GM12878 (cell line): ENCODE data around the gene AIF1. TPM values are rescaled to one million over a fixed set of nuclear protein-coding genes. Genes with fewer than 3 reads are reported as not detected.

Source experiments
- ATAC-seq: fragments of 200-7000 bp; cut with Tn5 transposase; 3 replicates; pipeline ENCODE4 v1.9.1; 2020; ENCODE audit warnings: mild to moderate bottlenecking, moderate library complexity
- BruUV-seq: library from RNA; stranded (reverse); fragments of 400-500 nt; replicated peaks from 2 replicates; lab custom pipeline; 2021; lab: Mats Ljungman, UMichigan
- CTCF ChIA-PET: fragments of 300-600 bp; sonication (Branson Sonifier 250); formaldehyde crosslinking; extraction: SDS; loops from one replicate; lab custom pipeline; 2021; ENCODE audit warnings: inconsistent platforms; lab: Yijun Ruan, JAX
- POLR2A ChIA-PET: fragments of 350-600 bp; formaldehyde crosslinking; extraction: SDS; loops from one replicate; lab custom pipeline; 2021; ENCODE audit warnings: inconsistent platforms; lab: Charles Lee
- RAD21 ChIA-PET: fragments of 300-600 bp; sonication (Branson Sonifier 250); formaldehyde crosslinking; loops from one replicate; lab custom pipeline; 2023; ENCODE audit warnings: antibody characterized with exemption; ENCODE audit not compliant: unreplicated experiment; lab: Charles Lee
- SMC1A ChIA-PET: fragments of 300-600 bp; sonication (Branson Sonifier 250); formaldehyde crosslinking; loops from one replicate; lab custom pipeline; 2023; ENCODE audit not compliant: unreplicated experiment, uncharacterized antibody; lab: Charles Lee
- DNase-seq: peaks from one replicate; pipeline ENCODE4 v3.0.0-alpha.2; 2011; ENCODE audit warnings: low read depth, low spot score
- FAIRE-seq: peaks from 3 replicates; lab custom pipeline; 2011; peaks lifted over from hg19 to GRCh38; lab: Jason Lieb, UNC
- H2AFZ ChIP-seq: 2 replicates; pipeline ENCODE4 v1.6.0; 2011; ENCODE audit warnings: low read depth, low read length, control low read depth; ENCODE audit not compliant: control insufficient read depth
- H3K27ac ChIP-seq: 2 replicates; pipeline ENCODE4 v1.5.1; 2011; ENCODE audit warnings: control low read depth; ENCODE audit not compliant: control insufficient read depth, insufficient read depth
- H3K27me3 ChIP-seq, 2 experiments: replicated peaks in 1 of 2; 2 replicates each; pipeline versions ENCODE4 v1.6.0 to v1.6.1; 2011; ENCODE audit warnings: low read length in 1 of 2; ENCODE audit not compliant: control insufficient read depth in 2 of 2, insufficient read depth in 2 of 2
- H3K36me3 ChIP-seq, 2 experiments: 2 replicates each; pipeline ENCODE4 v1.5.1; 2011; ENCODE audit warnings: low read length in 1 of 2; ENCODE audit not compliant: control insufficient read depth in 2 of 2, insufficient read depth in 2 of 2
- H3K4me1 ChIP-seq: 2 replicates; pipeline ENCODE4 v1.6.1; 2011; ENCODE audit warnings: mild to moderate bottlenecking, low read length, moderate library complexity, mixed read lengths; ENCODE audit not compliant: control insufficient read depth, insufficient read depth
- H3K4me2 ChIP-seq: 2 replicates; pipeline ENCODE4 v1.6.0; 2011; ENCODE audit warnings: control low read depth; ENCODE audit not compliant: control insufficient read depth, insufficient read depth
- H3K4me3 ChIP-seq: fragments of 200-600 bp; sonication (generic); 2 replicates; pipeline ENCODE4 v1.5.1; 2016
- H3K79me2 ChIP-seq: 2 replicates; pipeline ENCODE4 v1.6.0; 2011; ENCODE audit warnings: low read length; ENCODE audit not compliant: control insufficient read depth, insufficient read depth
- H3K9ac ChIP-seq: 2 replicates; pipeline ENCODE4 v1.8.0; 2011; ENCODE audit warnings: low read length, control low read depth, mixed read lengths; ENCODE audit not compliant: control insufficient read depth, insufficient read depth
- H3K9me3 ChIP-seq: replicated peaks from 3 replicates; pipeline ENCODE4 v1.5.1; 2011; ENCODE audit warnings: mild to moderate bottlenecking, low read length; ENCODE audit not compliant: control insufficient read depth, insufficient read depth
- H4K20me1 ChIP-seq: 2 replicates; pipeline ENCODE4 v1.6.0; 2011; ENCODE audit not compliant: control insufficient read depth, insufficient read depth
- ATF7 ChIP-seq: fragments of 450-650 bp; IDR thresholded peaks from 2 replicates; pipeline ENCODE4 v1.6.1; 2016; ENCODE audit warnings: low read depth, mild to moderate bottlenecking
- BACH1 ChIP-seq: fragments of 450-650 bp; IDR thresholded peaks from 2 replicates; pipeline ENCODE4 v1.6.1; 2017; ENCODE audit warnings: mild to moderate bottlenecking, borderline replicate concordance
- BHLHE40 ChIP-seq, 2 experiments: fragments of 450-650 bp in 1 of 2; IDR thresholded peaks; 2 replicates each; pipeline ENCODE4 v1.6.1; 2011 to 2017; ENCODE audit warnings: low read depth in 2 of 2, borderline replicate concordance in 1 of 2, improper control_type of control experiment in 1 of 2, low read length in 1 of 2, mild to moderate bottlenecking in 1 of 2
- BMI1 ChIP-seq: fragments of 450-650 bp; IDR thresholded peaks from 2 replicates; pipeline ENCODE4 v1.6.1; 2016; ENCODE audit warnings: mild to moderate bottlenecking, moderate library complexity, borderline replicate concordance
- HDAC2 ChIP-seq: fragments of 200-600 bp; sonication (generic); IDR thresholded peaks from 2 replicates; pipeline ENCODE4 v1.6.1; 2017
- HDGF ChIP-seq: fragments of 450-650 bp; IDR thresholded peaks from 2 replicates; pipeline ENCODE4 v1.6.1; 2016; ENCODE audit warnings: antibody characterized with exemption
- IRF4 ChIP-seq: IDR thresholded peaks from 2 replicates; pipeline ENCODE4 v1.6.1; 2011; ENCODE audit warnings: low read depth, low read length
- MEF2A ChIP-seq: IDR thresholded peaks from 2 replicates; pipeline ENCODE4 v1.6.1; 2011; ENCODE audit warnings: low read depth, mild to moderate bottlenecking, low read length, moderate library complexity; ENCODE audit not compliant: insufficient read depth
- PML ChIP-seq: IDR thresholded peaks from 2 replicates; pipeline ENCODE4 v1.6.1; 2012; ENCODE audit warnings: low read length, inconsistent platforms
- POLR2A ChIP-seq: IDR thresholded peaks from 2 replicates; pipeline ENCODE4 v1.6.1; 2011; ENCODE audit warnings: low read depth, mild to moderate bottlenecking, low read length
- SIX5 ChIP-seq: IDR thresholded peaks from 2 replicates; pipeline ENCODE4 v1.6.1; 2011; ENCODE audit warnings: mild to moderate bottlenecking, low read depth, low read length, moderate library complexity; ENCODE audit not compliant: severe bottlenecking
- SPI1 ChIP-seq: IDR thresholded peaks from 2 replicates; pipeline ENCODE4 v1.6.1; 2011; ENCODE audit warnings: low read depth, mild to moderate bottlenecking, low read length, moderate library complexity, borderline replicate concordance; ENCODE audit not compliant: insufficient read depth
- TCF12 ChIP-seq: IDR thresholded peaks from 2 replicates; pipeline ENCODE4 v1.6.1; 2011; ENCODE audit warnings: low read depth, mild to moderate bottlenecking, low read length
- YY1 ChIP-seq: IDR thresholded peaks from 2 replicates; pipeline ENCODE4 v1.6.1; 2011; ENCODE audit warnings: low read depth, mild to moderate bottlenecking, low read length
- ZNF24 ChIP-seq: fragments of 450-650 bp; IDR thresholded peaks from 2 replicates; pipeline ENCODE4 v1.6.1; 2017; ENCODE audit warnings: antibody characterized with exemption, mild to moderate bottlenecking
- ZNF274 ChIP-seq: IDR thresholded peaks from one replicate; pipeline ENCODE4 v1.8.0; 2011; ENCODE audit not compliant: insufficient read length, insufficient read depth
- WGBS: methylation state at CpG from one replicate; pipeline ENCODE4 v1.1.6; 2016; ENCODE audit warnings: low lambda C conversion rate; ENCODE audit not compliant: insufficient replicate concordance, insufficient coverage; ENCODE audit errors: missing lambda C conversion rate; 5-methylcytosine and 5-hydroxymethylcytosine counted together
- in situ Hi-C: fragments of 300-500 bp; cut with MboI; formaldehyde crosslinking; loops from 9 replicates; pipeline ENCODE4 v1.14.3; 2018; ENCODE audit warnings: mixed read lengths
- intact Hi-C: fragments of 100-400 bp; cut with micrococcal nuclease; formaldehyde crosslinking; loops from one replicate; pipeline ENCODE4 v1.14.2; 2022; ENCODE audit not compliant: unreplicated experiment
- polyA plus RNA-seq, 11 experiments: library from polyadenylated mRNA; depleted of rRNA in 4 of 11; unstranded in 6 of 11; stranded (reverse) in 5 of 11; fragments of >200 nt; fragmentation: Nextera tagmentation in 4 of 11; fragmentation: Illumina TruSeq in 1 of 11; extraction: Ambion mirVana in 4 of 11; extraction: Trizol in 1 of 11; gene quantifications; 1 replicate in 1 of 11; 2 replicates in 10 of 11; pipeline versions ENCODE4 v1.2.1 to v1.2.3, GENCODE V29; 2011 to 2016; ENCODE audit warnings: inconsistent platforms in 2 of 11, missing spikeins in 2 of 11, low read depth in 1 of 11
- total RNA-seq, 4 experiments: library from RNA; depleted of rRNA in 3 of 4; stranded (reverse); fragments of >200 nt in 3 of 4; fragmentation: Illumina TruSeq in 1 of 4; extraction: Trizol in 1 of 4; gene quantifications; 2 replicates each; pipeline versions ENCODE4 v1.2.1 to v1.2.3, GENCODE V29; 2013 to 2021
- TF ChIP-seq, protein P1 (sequence below): IDR thresholded peaks from 2 replicates; pipeline ENCODE4 v1.6.1; 2011; ENCODE audit warnings: borderline replicate concordance, low read depth, mild to moderate bottlenecking, moderate library complexity, mixed read lengths, low read length; ENCODE audit not compliant: insufficient read depth; ENCODE audit errors: extremely low read length
- TF ChIP-seq, protein P2 (sequence below): fragments of 450-650 bp; IDR thresholded peaks from 2 replicates; pipeline ENCODE4 v1.6.1; 2016; ENCODE audit warnings: mild to moderate bottlenecking
- TF ChIP-seq, protein P3 (sequence below): fragments of 450-650 bp; IDR thresholded peaks from 2 replicates; pipeline ENCODE4 v1.6.1; 2016; ENCODE audit warnings: mild to moderate bottlenecking, moderate library complexity, borderline replicate concordance

AIF1 gene
- total and polyA plus RNA-seq, 10 of the 15 experiments (the other 5 are each of a cell fraction or from before 2014, with no cell fraction given), result 1.9 to 256 (median 134) TPM

DNA sequence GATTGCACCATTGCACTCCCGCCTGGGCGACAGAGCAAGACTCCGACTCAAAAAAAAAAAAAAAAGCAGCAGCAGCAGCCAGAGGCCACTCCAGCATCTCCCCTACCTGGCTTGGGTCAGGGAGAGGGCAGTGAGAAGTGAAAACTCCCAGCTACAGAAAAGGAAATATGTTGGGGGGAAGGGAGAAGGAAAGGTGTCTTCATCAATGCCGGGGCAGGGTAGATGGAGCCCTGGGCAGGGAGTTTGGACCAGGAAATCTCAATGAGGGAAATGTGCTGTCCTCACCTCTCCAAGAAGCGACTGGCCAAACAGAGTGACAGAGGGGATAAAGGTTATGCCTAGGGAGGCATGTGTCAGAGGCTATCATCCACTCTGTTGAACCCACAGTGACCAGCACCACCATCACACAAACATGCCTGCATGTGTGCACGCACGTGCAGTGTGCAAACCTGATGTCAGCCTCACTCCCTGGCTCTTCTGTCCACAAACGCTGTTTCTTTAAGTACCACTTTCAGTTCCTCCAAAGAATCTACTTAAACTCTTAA, 887 bp upstream of the AIF1 start:
- Histone ChIP-seq H3K79me2 (peaks cover 9% of the 10 kb centered on the region), H3K4me2 (peak overlapping the region; percentile 96; the same call in 1 of the 2 replicates), H3K36me3 (no peaks in the 10 kb centered on the region), H2AFZ (peak overlapping the region; percentile 70), H3K27me3 (no peaks in the 10 kb centered on the region), H3K4me3 (peak overlapping the region; percentile 17; the same call in 1 of the 2 replicates), H3K9ac (no peak overlapping the region; the same call in 1 of the 2 replicates), H3K27ac (peak overlapping the region; percentile 93; the same call in 1 of the 2 replicates), H3K4me1 (peaks cover 29% of the 10 kb centered on the region), H3K9me3 (no peaks in the 10 kb centered on the region), H4K20me1 (no peaks in the 10 kb centered on the region)
- no TSS peak for BruUV-seq
- intact Hi-C loops (no loop called here), in situ Hi-C loops (no loop called here)
- peak; percentile 89 for ATAC-seq
- peak; percentile 57 for DNase-seq
- ChIA-PET CTCF (interaction anchor here (1.5 to 10.5 kb wide), 3 partner anchors 15 to 124 kb away, joined by 3 to 95 read pairs (median 5); no protein-coding TSS in a partner anchor), SMC1A (interaction anchor here (0.8 to 9.6 kb wide), 3 partner anchors 16 to 63 kb away, joined by 3 to 78 read pairs (median 12); no protein-coding TSS in a partner anchor), POLR2A (interaction anchor here (0.8 to 3.4 kb wide), 5 partner anchors 16 to 125 kb away, joined by 3 to 19 read pairs (median 5); partner anchors contain the start of gene NCR3), RAD21 (interaction anchor here (0.7 to 3.8 kb wide), 5 partner anchors 16 to 124 kb away, joined by 3 to 27 read pairs (median 5); no protein-coding TSS in a partner anchor)
- FAIRE-seq, result peak; percentile 70
- 27% methylated on average over 6 of the region's 8 CpGs for WGBS
- TF ChIP-seq, protein P1, sequence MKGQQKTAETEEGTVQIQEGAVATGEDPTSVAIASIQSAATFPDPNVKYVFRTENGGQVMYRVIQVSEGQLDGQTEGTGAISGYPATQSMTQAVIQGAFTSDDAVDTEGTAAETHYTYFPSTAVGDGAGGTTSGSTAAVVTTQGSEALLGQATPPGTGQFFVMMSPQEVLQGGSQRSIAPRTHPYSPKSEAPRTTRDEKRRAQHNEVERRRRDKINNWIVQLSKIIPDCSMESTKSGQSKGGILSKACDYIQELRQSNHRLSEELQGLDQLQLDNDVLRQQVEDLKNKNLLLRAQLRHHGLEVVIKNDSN, result no peak
- TF ChIP-seq, protein P2, sequence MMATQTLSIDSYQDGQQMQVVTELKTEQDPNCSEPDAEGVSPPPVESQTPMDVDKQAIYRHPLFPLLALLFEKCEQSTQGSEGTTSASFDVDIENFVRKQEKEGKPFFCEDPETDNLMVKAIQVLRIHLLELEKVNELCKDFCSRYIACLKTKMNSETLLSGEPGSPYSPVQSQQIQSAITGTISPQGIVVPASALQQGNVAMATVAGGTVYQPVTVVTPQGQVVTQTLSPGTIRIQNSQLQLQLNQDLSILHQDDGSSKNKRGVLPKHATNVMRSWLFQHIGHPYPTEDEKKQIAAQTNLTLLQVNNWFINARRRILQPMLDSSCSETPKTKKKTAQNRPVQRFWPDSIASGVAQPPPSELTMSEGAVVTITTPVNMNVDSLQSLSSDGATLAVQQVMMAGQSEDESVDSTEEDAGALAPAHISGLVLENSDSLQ, result no peak
- TF ChIP-seq, protein P3, sequence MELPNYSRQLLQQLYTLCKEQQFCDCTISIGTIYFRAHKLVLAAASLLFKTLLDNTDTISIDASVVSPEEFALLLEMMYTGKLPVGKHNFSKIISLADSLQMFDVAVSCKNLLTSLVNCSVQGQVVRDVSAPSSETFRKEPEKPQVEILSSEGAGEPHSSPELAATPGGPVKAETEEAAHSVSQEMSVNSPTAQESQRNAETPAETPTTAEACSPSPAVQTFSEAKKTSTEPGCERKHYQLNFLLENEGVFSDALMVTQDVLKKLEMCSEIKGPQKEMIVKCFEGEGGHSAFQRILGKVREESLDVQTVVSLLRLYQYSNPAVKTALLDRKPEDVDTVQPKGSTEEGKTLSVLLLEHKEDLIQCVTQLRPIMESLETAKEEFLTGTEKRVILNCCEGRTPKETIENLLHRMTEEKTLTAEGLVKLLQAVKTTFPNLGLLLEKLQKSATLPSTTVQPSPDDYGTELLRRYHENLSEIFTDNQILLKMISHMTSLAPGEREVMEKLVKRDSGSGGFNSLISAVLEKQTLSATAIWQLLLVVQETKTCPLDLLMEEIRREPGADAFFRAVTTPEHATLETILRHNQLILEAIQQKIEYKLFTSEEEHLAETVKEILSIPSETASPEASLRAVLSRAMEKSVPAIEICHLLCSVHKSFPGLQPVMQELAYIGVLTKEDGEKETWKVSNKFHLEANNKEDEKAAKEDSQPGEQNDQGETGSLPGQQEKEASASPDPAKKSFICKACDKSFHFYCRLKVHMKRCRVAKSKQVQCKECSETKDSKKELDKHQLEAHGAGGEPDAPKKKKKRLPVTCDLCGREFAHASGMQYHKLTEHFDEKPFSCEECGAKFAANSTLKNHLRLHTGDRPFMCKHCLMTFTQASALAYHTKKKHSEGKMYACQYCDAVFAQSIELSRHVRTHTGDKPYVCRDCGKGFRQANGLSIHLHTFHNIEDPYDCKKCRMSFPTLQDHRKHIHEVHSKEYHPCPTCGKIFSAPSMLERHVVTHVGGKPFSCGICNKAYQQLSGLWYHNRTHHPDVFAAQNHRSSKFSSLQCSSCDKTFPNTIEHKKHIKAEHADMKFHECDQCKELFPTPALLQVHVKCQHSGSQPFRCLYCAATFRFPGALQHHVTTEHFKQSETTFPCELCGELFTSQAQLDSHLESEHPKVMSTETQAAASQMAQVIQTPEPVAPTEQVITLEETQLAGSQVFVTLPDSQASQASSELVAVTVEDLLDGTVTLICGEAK, result no peak
- no peak for TF ChIP-seq BMI1
- no peak for TF ChIP-seq MEF2A
- peak; percentile 43; the same call in 1 of the 2 replicates for TF ChIP-seq ATF7
- TF ChIP-seq HDGF, result peak; percentile 50; the same call in 1 of the 2 replicates
- TF ChIP-seq BACH1, result no peak
- TF ChIP-seq SPI1, result peak; percentile 91
- TF ChIP-seq ZNF24, result no peak
- TF ChIP-seq ZNF274, result no peak
- TF ChIP-seq POLR2A, result 0 out of 2 replicates have a peak, but pooled peaks have one; percentile 40
- TF ChIP-seq YY1, result peak; percentile 7; the same call in 1 of the 2 replicates
- peak; percentile 86 for TF ChIP-seq IRF4
- TF ChIP-seq BHLHE40 (IDR thresholded peaks at IDR 0.05; ENCODE audit: borderline replicate concordance in 1 of 2, low read depth in 2 of 2, low read length in 1 of 2), result peak in 1 of 2 experiments; percentile 45; a peak in 1 of 4 replicates
- no peak for TF ChIP-seq SIX5
- no peak for TF ChIP-seq PML
- TF ChIP-seq TCF12, result no peak
- TF ChIP-seq HDAC2, result no peak
